ENCODE measurements around the gene MAGOH. TPM values are rescaled to one million over a fixed set of nuclear protein-coding genes. Genes with fewer than 3 reads are reported as not detected.

Gene MAGOH
- total and polyA plus RNA-seq, 2 of the 13 experiments (the other 11 are each of a cell fraction or from before 2014, with no cell fraction given), result 24.1 to 87.0 TPM

DNA sequence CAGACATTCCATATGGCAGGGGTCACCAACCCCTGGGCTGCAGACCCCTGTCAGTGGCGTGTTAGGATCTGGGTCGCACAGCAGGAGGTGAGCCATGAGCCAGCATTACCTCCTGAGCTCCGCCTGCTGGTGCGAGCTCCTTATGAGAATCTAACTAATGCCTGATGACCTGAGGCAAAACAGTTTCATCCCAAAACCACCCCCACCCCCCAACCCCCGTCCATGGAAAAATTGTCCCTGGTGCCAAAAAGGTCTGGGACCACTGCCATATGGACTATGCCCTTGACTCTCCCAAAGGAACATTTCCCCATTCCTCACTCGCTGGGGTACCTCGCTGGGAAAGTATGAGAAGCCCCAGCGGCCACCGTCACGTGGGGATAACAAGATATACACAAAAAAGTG lies 48.1 kb downstream of the MAGOH start:
- intact Hi-C loops (cut with micrococcal nuclease; ENCODE audit: unreplicated experiment) (no loop called here), in situ Hi-C loops (cut with HindIII; ENCODE audit: extremely low pct_ligation_motif_present, low pct_unique_long_range_greater_than_20kb) (no loop called here)
- ChIA-PET CTCF (ENCODE audit: low intra/inter-chr PET ratio, low total read pairs) (interaction anchor here (1.3 kb wide), 1 partner anchor 285 kb away, joined by 4 read pairs; no protein-coding TSS in a partner anchor), POLR2A (interaction anchor here (0.7 to 1.4 kb wide), 9 partner anchors 15 to 1010 kb away, joined by 3 to 5 read pairs (median 3); partner anchors contain the start of genes CYB5RL, CZIB, ECHDC2 and MRPL37)
- Histone ChIP-seq H3K4me1 (ENCODE audit: insufficient read depth, low read length) (peaks cover 70% of the 10 kb centered on the region), H3K4me3 (replicated peaks in 1 of 3; ENCODE audit: insufficient read depth in 1 of 3, low read depth in 2 of 3, low read length in 3 of 3) (peak overlapping the region; percentile 29 to 56 (median 41); a peak in 5 of 6 replicates), H3K9ac (ENCODE audit: insufficient read depth, low read depth, low read length) (peak overlapping the region; percentile 34; the same call in 1 of the 2 replicates), H3K4me2 (ENCODE audit: low read depth, low read length) (peak overlapping the region; percentile 85), H2AFZ (ENCODE audit: low read length) (peak overlapping the region; percentile 88), H3K36me3 (replicated peaks in 1 of 2; ENCODE audit: control insufficient read depth in 1 of 2, insufficient read depth in 2 of 2, low read length in 2 of 2) (no peaks in the 10 kb centered on the region), H4K20me1 (ENCODE audit: insufficient read depth, low read length) (no peaks in the 10 kb centered on the region), H3K9me3 (ENCODE audit: low read length) (no peaks in the 10 kb centered on the region), H3K27me3 (ENCODE audit: control insufficient read depth in 1 of 2, insufficient read depth in 2 of 2, low read length in 2 of 2) (no peaks in the 10 kb centered on the region), H3K27ac (ENCODE audit: extremely low read length, insufficient read depth, low read length) (no peak overlapping the region), H3K79me2 (ENCODE audit: insufficient read depth, low read length) (no peaks in the 10 kb centered on the region)
- BruUV-seq (replicated peaks), result no TSS peak
- 9% methylated on average over 8 of the region's 10 CpGs for WGBS (ENCODE audit: low lambda C conversion rate)
- FAIRE-seq (no peak), DNase-seq (ENCODE audit: low spot score) (no peak), ATAC-seq (peak; percentile 82)
- TF ChIP-seq, protein P1, sequence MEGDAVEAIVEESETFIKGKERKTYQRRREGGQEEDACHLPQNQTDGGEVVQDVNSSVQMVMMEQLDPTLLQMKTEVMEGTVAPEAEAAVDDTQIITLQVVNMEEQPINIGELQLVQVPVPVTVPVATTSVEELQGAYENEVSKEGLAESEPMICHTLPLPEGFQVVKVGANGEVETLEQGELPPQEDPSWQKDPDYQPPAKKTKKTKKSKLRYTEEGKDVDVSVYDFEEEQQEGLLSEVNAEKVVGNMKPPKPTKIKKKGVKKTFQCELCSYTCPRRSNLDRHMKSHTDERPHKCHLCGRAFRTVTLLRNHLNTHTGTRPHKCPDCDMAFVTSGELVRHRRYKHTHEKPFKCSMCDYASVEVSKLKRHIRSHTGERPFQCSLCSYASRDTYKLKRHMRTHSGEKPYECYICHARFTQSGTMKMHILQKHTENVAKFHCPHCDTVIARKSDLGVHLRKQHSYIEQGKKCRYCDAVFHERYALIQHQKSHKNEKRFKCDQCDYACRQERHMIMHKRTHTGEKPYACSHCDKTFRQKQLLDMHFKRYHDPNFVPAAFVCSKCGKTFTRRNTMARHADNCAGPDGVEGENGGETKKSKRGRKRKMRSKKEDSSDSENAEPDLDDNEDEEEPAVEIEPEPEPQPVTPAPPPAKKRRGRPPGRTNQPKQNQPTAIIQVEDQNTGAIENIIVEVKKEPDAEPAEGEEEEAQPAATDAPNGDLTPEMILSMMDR (CRISPR knock-in tag; IDR thresholded peaks at IDR 0.05), result peak; percentile 65
- TF ChIP-seq, protein P2, sequence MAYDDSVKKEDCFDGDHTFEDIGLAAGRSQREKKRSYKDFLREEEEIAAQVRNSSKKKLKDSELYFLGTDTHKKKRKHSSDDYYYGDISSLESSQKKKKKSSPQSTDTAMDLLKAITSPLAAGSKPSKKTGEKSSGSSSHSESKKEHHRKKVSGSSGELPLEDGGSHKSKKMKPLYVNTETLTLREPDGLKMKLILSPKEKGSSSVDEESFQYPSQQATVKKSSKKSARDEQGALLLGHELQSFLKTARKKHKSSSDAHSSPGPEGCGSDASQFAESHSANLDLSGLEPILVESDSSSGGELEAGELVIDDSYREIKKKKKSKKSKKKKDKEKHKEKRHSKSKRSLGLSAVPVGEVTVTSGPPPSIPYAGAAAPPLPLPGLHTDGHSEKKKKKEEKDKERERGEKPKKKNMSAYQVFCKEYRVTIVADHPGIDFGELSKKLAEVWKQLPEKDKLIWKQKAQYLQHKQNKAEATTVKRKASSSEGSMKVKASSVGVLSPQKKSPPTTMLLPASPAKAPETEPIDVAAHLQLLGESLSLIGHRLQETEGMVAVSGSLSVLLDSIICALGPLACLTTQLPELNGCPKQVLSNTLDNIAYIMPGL (CRISPR knock-in tag; IDR thresholded peaks at IDR 0.05; ENCODE audit: borderline replicate concordance in 1 of 2, low read depth in 1 of 2), result 0 out of 4 replicates have a peak, but pooled peaks have one; percentile 4 to 15
- TF ChIP-seq, protein P3, sequence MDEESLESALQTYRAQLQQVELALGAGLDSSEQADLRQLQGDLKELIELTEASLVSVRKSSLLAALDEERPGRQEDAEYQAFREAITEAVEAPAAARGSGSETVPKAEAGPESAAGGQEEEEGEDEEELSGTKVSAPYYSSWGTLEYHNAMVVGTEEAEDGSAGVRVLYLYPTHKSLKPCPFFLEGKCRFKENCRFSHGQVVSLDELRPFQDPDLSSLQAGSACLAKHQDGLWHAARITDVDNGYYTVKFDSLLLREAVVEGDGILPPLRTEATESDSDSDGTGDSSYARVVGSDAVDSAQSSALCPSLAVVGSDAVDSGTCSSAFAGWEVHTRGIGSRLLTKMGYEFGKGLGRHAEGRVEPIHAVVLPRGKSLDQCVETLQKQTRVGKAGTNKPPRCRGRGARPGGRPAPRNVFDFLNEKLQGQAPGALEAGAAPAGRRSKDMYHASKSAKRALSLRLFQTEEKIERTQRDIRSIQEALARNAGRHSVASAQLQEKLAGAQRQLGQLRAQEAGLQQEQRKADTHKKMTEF (CRISPR knock-in tag; IDR thresholded peaks at IDR 0.05), result 0 out of 2 replicates have a peak, but pooled peaks have one; percentile 20
- TF ChIP-seq, protein P4, sequence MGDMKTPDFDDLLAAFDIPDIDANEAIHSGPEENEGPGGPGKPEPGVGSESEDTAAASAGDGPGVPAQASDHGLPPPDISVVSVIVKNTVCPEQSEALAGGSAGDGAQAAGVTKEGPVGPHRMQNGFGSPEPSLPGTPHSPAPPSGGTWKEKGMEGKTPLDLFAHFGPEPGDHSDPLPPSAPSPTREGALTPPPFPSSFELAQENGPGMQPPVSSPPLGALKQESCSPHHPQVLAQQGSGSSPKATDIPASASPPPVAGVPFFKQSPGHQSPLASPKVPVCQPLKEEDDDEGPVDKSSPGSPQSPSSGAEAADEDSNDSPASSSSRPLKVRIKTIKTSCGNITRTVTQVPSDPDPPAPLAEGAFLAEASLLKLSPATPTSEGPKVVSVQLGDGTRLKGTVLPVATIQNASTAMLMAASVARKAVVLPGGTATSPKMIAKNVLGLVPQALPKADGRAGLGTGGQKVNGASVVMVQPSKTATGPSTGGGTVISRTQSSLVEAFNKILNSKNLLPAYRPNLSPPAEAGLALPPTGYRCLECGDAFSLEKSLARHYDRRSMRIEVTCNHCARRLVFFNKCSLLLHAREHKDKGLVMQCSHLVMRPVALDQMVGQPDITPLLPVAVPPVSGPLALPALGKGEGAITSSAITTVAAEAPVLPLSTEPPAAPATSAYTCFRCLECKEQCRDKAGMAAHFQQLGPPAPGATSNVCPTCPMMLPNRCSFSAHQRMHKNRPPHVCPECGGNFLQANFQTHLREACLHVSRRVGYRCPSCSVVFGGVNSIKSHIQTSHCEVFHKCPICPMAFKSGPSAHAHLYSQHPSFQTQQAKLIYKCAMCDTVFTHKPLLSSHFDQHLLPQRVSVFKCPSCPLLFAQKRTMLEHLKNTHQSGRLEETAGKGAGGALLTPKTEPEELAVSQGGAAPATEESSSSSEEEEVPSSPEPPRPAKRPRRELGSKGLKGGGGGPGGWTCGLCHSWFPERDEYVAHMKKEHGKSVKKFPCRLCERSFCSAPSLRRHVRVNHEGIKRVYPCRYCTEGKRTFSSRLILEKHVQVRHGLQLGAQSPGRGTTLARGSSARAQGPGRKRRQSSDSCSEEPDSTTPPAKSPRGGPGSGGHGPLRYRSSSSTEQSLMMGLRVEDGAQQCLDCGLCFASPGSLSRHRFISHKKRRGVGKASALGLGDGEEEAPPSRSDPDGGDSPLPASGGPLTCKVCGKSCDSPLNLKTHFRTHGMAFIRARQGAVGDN (CRISPR knock-in tag; IDR thresholded peaks at IDR 0.05), result peak; percentile 31; the same call in 1 of the 2 replicates
- TF ChIP-seq TCF7L2 (IDR thresholded peaks at IDR 0.05; ENCODE audit: low read depth, low read length) (no peak), ZNF33B (CRISPR knock-in tag; IDR thresholded peaks at IDR 0.05) (no peak), CREB1 (IDR thresholded peaks at IDR 0.05) (no peak), CREB1 (CRISPR knock-in tag; IDR thresholded peaks at IDR 0.05) (0 out of 2 replicates have a peak, but pooled peaks have one; percentile 15), PHF21A (CRISPR knock-in tag; IDR thresholded peaks at IDR 0.05) (peak; percentile 44; the same call in 1 of the 2 replicates), SATB2 (CRISPR knock-in tag; IDR thresholded peaks at IDR 0.05) (no peak), ZKSCAN5 (CRISPR knock-in tag; IDR thresholded peaks at IDR 0.05) (peak; percentile 95)
- TF ChIP-seq, protein P5, sequence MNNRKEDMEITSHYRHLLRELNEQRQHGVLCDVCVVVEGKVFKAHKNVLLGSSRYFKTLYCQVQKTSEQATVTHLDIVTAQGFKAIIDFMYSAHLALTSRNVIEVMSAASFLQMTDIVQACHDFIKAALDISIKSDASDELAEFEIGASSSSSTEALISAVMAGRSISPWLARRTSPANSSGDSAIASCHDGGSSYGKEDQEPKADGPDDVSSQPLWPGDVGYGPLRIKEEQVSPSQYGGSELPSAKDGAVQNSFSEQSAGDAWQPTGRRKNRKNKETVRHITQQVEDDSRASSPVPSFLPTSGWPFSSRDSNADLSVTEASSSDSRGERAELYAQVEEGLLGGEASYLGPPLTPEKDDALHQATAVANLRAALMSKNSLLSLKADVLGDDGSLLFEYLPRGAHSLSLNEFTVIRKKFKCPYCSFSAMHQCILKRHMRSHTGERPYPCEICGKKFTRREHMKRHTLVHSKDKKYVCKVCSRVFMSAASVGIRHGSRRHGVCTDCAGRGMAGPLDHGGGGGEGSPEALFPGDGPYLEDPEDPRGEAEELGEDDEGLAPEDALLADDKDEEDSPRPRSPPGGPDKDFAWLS (CRISPR knock-in tag; IDR thresholded peaks at IDR 0.05; ENCODE audit: borderline replicate concordance), result no peak

All from HepG2 (cell line).